ENCODE measurements around the gene UBE2F.
"Not testable (repeated sequence)": the region's sequence is repeated elsewhere in the genome, so short reads cannot be mapped to it uniquely, and the experiment has no call there.

UBE2F gene

DNA sequence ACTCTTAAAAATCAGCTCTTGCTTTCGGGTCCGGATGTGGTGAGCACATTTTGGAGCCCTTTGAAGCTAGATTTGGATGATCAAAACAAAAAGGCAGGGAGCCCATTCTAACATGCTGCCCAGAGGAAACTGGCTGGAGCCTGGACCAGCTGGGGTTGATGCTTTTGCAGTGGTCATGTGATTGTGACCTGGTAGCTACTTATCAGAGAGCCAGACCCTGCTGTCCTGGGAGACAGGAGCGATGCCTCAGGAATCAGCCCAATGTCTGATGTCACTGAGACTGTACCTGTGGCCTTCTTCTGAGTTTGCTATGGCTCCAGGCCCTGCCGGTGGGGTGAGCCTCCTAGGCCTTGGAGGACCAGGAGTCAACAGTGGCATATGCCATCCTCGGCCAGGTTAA lies 75.3 kb downstream of the UBE2F start:
- in situ Hi-C loops (cut with MboI; ENCODE audit: low sequenced_read_pairs), result no loop called here

DNA sequence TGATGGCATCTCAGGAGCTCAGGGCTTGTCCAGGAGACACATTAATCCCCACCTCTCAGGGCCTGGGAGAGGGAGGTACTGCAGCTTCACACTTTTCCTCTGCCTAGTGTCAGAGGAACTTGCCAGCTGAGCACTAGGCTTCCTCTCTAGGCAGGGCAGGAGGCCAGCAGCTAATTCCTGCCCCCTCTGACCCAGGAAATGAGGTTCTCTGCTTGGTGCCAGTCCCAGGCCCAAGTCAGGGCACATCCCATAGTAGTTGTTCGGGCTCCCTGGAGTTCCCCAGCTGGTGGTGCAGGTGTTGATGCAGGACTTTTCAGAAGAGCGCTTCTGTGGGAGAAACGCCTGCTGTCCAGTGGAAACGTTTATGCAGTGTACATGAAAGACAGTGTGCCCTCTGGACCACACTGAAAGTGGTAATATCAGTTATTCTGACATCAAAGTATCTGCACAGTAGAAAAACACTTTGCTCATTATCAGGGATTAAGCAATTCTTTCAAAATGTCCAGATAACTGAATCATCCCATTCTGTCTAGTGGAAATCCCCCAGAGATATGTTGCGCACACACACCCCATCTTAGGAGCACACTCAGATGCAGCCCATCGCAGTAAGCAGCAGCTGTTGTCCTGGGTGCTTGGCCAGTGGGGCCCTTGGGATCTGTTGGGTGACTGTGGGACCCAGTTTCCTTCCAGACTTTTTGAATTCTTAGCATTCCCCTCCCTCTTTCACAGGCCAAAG lies 76.2 kb downstream of the UBE2F start:
- in situ Hi-C loops (cut with MboI; ENCODE audit: low sequenced_read_pairs), result no loop called here

DNA sequence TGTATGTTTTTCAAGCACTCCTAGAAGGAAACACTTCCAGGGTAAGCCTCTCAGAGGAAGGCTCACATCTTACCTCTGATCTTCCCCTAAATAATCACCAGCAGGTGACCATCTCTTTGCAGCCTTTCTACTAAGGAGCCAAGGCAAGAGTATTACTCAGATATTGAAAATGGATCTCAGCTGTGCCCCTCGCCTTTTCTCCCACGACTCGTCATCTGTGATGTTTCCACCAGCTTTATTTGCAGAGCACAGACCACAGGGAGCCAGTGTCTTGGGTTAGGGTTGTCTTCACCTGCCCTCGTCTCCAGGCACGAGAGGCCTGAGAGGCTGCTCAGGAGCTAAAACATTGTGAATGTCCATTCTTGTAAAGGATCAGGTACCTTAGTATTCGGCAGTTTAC lies 77.0 kb downstream of the UBE2F start:
- in situ Hi-C loops (cut with MboI; ENCODE audit: low sequenced_read_pairs), result no loop called here

DNA sequence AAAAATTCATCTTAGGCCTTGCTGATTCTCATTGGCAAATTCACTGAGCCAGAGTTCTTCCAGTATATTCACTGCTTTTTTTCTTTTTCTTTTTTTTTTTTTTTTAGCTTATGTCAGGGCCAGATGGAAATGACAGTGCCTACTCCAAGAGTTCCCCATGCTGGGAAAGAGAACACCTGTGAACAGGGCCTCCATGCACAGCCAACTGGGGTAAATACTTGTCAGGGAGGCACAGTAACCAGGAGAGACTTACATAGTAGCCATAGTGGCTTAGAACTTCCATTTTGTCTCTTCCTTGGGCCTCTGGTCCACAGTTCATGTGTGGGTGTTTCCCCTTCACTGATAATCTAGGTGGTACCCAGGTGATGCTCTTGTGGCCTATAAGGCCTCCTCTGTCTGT lies 78.8 kb downstream of the UBE2F start:
- in situ Hi-C loops (cut with MboI; ENCODE audit: low sequenced_read_pairs), result no loop called here

DNA sequence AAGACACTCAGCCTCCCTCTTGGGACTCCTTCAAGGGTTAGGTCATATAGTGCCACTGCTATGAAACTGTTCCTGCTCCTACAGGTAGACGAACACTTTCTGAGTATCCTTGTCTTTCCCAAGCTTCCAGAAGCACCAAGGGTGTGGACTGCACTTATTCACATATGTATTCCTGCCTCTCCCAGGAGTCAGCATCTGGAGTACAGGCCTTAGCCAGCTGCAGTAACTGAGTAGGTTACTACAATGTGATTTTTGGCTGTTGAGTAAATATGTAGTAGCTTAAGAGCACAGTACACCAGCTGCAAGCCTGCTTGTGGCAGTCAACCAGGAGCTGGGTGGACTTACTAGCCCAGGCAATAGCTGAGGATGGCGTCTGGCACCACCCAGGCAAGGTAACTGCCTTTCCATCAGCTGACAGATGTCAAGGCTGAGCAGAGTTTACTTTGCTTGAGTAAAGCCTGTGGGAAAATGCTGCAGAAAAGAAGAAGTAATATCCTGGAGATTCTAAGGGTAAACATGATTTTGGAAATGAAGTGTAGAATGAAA lies 80.0 kb downstream of the UBE2F start:
- in situ Hi-C loops (cut with MboI; ENCODE audit: low sequenced_read_pairs), result no loop called here

DNA sequence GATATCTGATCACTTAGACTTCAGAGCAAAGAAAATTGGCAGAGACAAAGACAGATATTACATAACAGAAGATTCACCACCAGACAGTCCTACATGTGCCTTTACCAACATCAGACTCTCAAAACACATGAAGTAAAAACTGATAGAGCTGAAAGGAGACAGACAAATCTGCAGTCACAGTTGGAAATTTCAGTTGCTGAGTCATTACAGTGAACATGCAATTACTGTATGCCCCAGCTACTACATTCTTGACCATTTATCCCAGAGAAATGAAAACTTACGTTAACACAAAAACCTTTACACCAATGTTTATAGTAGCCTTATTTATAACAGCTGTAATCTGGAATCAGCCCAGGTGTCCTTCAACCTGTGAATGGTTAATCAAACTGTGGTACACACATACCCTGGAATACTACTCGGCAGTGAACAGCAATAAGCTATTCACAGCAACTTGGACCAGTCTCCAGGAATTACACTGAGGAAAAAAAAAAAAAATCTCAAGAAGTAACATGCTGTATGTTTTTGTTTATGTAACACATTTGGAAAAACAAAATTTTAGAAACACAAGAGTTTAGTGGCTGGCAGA lies 86.5 kb downstream of the UBE2F start:
- in situ Hi-C loops (cut with MboI; ENCODE audit: low sequenced_read_pairs), result no loop called here

DNA sequence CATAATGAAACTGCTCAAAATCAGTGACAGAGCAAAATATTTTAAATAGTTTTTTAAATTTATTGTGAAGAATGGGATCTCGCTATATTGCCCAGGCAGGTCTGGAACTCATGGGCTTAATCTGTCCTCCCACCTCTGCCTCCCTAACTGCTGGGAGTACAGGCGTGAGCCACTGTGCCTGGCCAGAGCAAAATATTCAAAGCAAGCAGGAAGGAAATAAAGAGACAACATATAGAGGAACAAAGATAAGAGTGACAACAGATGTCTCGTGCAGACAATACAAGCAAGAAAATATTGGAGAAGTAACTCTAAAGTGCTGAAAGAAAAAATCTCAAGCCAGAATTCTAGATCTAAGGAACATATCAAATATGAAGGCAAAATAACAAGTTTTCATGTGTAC lies 89.0 kb downstream of the UBE2F start:
- in situ Hi-C loops (cut with MboI; ENCODE audit: low sequenced_read_pairs), result no loop called here

DNA sequence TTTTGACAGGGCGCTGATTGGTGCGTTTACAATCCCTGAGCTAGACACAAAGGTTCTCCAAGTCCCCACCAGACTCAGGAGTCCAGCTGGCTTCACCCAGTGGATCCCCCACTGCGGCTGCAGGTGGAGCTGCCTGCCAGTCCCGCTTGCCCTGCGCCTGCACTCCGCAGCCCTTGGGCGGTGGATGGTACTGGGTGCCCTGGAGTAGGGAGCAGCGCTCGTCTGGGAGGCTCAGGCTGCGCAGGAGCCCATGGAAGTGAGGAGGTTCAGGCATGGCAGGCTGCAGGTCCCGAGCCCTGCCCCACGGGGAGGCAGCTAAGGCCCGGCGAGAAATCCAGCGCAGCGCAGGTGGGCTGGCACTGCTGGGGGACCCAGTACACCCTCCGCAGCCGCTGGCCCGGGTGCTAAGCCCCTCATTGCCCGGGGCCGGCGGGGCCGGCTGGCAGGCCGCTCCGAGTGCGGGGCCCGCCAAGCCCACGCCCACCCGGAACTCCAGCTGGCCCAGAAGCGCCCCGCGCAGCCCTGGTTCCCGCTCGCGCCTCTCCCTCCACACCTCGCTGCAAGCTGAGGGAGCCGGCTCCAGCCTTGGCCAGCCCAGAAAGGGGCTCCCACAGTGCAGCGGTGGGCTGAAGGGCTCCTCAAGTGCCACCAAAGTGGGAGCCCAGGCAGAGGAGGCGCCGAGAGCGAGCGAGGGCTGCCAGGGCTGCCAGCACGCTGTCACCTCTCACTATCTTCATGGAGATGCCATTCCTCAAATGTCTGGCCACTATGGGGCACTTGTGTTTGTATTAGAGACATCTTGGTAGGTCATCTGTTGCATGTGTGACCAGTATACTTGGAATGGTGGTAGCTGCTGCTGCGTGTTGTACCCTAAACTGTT lies 91.1 kb downstream of the UBE2F start:
- in situ Hi-C loops (cut with MboI; ENCODE audit: low sequenced_read_pairs), result not testable (repeated sequence)

DNA sequence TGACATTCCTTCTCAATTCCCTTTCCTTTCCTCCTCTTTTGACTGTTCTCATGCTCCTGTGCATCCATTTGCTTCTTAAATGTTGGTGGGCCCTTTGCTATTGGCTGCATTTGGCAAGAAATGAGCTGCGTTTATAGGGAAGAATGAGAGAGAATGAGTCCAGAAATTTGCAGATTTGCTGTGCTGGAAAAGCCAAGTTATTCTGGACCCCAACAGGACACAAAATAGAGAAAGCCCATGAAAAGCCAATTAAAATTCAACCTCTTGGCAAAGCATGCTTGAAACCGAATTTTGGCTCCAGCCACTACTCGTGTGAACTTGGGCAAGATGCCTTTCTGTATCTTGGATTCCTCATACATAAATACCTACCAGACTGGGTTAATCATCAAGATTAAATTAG lies 92.7 kb downstream of the UBE2F start:
- in situ Hi-C loops (cut with MboI; ENCODE audit: low sequenced_read_pairs), result no loop called here

DNA sequence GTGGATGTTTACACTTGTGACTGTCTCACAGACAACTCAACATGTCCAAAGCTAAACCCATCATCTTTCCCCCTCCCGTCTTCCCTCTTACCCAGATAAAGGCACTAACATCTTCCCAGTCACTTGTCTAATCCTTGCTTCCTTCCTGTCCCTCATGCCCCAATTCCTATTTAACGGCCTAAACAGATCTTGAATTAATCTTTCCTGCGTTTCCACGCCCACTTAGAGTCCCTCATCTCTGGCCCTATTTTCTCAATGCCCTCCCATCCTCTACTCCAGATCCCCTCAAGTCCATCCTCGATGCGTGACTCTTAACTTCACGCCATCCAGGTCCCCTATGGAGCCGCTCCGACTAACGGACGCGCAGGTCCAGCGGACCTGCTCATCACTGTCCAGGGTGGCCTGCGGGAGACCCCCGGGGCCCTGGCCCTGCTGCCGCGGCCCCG lies 93.3 kb downstream of the UBE2F start:
- in situ Hi-C loops (cut with MboI; ENCODE audit: low sequenced_read_pairs), result no loop called here

DNA sequence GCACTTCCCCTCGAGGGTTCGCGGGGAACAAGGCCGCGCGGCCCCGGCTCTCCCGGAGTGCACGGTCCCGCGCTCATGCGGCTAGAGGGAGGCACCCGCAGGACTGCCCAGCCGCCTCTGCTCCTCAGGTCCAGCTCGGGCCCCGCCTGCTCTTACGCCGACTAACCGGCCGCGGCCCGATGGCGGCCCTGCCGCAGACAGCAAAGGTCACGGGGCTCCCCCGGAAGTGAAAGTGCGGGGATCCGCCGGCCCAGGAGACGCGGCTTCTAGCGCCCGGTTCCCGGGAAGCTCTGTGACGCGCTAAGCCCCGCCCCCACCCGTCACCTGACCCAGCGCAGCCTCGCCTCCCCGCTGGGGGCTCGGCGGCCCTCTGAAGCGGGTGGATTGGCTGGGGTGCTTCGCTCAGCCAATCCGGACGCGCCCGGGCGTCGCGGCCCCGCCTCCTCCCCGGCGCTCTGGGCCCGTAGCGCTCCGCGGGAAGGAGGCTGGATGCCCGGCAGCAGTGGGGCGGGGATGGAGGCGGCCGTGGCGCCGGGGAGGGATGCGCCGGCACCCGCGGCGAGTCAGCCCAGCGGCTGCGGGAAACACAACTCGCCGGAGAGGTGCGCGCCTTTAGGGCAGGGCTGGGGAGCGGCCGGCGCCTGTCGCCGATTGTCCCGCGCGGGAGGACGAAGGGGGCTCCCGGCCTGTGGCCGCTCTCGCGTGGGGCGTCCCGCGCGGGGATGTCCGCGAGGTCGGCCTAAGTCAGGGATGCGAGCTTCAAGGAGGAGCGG lies 93.9 kb downstream of the UBE2F start, which contains the start of gene SCLY:
Gene SCLY (plus strand): TSS at position 460 of the 773 bp plus-strand sequence. CDS start 54 bp downstream, at position 514.
- in situ Hi-C loops (cut with MboI; ENCODE audit: low sequenced_read_pairs), result no loop called here

DNA sequence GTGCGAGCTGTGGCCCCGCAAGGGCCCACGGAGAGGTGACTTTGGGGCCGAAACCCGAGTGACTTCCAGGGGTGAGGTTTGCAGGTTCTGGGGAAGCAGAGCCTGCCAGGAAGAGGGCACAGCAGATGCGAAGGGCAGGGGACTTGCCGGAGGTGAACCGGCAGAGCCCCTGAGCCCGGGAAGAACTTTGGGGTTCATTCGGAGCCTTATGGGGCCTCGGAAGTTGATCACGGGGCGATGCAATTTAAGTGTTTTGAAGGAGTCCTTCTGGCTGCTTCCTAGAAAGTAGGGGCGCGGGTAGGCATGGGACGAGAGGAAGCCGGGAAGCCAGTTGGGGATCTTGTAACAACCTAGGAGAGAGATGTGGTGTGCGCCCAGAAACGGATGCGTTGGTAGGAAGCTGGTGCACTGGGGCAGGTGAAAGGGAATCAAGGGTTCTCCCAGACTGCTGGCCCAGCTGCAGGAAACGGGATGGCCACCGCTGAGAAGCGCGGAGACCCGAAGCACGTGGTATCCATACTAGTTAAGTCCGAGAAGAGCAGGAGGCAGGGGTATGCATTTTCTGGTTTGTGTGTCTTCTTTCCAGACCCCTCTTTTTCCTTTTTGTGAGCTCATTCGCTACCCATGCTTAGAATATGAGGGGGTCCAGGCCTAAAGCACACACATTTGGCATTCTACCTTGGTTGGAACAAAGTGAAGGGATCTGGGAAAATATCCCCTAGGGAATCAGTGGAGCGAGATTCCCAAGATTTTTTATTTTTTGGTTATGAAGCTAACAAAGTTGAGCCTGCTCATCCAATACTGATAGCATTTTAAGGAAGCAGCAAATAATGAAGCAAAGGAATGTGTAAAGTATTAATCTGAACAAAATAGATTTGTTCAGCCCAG lies 94.7 kb downstream of the UBE2F start:
- in situ Hi-C loops (cut with MboI; ENCODE audit: low sequenced_read_pairs), result no loop called here

DNA sequence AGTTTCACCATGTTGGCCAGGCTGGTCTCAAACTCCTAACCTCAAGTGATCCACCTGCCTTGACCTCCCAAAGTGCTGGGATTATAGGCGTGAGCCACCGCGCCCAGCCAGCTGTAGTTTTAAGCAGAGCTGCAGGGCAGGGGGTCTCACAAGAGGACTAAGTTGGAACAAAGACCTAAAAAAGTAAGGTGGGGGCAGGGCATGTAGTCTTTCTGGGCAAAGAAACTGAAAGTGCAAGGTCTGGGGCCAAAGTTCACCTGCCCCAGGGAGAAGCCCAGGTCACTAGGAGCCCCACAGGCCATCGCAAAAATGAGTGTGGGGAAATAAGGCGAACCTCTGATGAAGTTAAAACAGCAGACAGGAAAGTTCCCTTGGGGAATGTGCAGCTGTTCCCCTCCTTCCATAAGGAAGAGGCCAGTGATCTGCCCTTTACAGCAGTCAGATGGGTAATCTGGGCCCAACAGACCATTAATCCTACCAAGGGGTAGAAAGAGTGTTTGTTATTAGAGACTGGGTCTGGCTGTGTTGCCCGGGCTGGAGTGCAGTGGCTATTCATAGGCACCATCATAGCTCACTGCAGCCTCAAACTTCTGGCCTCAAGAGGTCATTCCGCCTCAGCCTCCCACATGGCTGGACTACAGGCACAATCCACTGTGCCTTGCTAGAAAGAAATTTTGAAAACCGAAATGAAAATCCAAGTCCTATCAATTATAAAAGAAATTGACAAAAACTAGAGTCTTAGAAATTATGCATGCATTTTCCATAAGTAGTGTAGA lies 96.8 kb downstream of the UBE2F start:
- in situ Hi-C loops (cut with MboI; ENCODE audit: low sequenced_read_pairs), result no loop called here

DNA sequence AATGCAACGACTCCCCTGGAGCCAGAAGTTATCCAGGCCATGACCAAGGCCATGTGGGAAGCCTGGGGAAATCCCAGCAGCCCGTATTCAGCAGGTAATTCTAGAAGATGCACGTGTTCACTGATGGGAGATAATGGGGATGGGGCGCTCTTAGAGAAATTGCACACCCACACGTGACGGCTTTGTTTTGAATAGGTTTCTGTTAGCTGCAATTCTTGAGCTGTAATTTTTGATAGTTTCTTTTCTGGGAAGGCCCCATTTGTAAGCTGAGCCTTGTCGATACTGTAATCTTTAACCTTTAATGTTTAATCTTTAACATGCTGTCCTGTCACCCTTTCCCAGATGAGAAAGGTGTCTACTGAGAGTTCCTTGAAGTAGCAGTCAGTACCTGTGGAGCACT lies 97.6 kb downstream of the UBE2F start:
- in situ Hi-C loops (cut with MboI; ENCODE audit: low sequenced_read_pairs), result no loop called here

DNA sequence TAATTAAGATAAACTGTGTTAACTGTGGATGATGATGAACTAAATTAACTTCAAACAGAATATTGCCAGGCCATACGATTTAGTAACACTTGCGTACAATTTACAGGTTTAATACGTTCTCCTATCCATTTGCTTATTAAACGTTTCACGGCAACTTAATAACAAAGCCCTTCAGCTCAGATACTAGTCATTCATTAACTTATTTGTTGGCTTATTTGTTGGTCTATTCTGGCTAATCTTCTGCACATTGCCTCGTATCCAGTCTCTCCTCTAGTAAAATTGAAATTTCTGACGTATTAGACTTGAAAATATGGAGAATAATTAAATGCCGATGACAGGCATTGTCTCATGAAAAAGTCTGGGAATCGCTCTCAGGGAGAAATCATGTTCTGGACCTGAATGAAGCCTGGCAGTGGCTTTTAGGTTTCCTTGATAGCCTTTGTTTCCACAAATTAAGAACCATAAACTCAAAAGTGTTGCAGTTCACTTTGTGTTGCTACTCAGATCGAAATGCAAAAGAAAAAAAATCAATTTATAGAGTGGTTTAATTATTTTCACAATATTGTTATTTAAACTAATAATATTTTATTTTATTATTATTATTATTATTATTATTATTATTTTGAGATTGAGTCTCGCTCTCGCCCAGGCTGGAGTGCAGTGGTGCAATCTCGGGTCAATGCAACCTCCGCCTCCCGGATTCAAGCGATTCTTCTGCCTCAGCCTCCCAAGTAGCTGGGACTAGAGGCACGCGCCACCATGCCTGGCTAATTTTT lies 98.4 kb downstream of the UBE2F start:
- in situ Hi-C loops (cut with MboI; ENCODE audit: low sequenced_read_pairs), result no loop called here

DNA sequence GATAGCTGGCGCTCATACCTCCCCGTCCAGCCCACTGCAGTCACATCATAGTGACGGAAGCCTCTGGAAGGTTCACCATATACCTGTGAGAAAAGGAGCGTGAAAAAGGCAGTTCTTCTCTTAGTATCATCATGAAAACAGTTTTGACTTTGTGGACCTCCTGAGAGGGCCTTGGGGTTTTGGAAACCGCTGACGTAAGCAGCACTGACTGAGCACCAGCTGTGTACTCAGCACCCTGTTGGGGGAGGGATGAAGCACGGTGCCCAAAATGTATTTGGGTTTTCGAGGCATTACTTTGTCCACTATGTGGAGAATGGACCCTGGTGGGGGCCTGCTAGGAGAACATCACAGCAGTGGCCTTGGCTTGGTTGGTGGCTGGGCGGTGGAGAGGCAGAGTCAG lies 99.4 kb downstream of the UBE2F start:
- in situ Hi-C loops (cut with MboI; ENCODE audit: low sequenced_read_pairs), result no loop called here

DNA sequence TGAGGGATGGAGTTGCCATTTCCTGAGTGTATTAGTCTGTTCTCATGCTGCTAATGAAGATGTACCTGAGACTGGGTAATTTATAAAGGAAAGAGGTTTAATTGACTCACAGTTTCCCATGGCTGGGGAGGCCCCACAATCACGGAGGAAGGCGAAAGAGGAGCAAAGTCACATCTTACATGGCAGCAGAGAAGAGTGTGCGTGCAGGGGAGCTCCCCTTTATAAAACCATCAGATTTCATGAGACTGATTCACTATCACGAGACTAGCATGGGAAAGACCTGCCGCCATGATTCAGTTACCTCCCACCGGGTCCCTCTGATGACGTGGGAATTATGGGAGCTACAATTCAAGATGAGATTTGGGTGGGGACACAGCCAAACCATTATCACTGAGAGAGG lies 99.9 kb downstream of the UBE2F start:
- in situ Hi-C loops (cut with MboI; ENCODE audit: low sequenced_read_pairs), result not testable (repeated sequence)

DNA sequence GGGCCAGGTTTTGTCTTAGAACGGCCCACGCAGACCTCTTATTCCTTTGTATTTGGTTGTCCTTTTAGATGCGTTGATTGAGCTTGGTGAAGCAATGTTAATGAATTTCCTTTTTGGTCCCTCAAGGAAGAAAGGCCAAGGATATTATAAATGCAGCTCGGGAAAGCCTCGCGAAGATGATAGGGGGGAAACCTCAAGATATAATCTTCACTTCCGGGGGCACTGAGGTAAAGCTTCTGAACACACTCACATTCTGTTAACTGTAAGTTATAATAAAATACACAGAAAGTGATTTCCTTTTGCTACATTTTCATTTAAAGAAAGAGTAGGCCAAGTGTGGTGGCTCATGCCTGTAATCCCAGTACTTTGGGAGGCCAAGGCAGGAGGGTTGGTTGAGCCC lies 101.1 kb downstream of the UBE2F start:
- in situ Hi-C loops (cut with MboI; ENCODE audit: low sequenced_read_pairs), result no loop called here

All from HL-60/S4 treated with phorbol 12-myristate 13-acetate at 8.2 ng/mL for 4 days and 3 days (cell line).